Endothelial cell of umbilical vein (primary cell): ENCODE measurements around the gene SCN2B. TPM values are rescaled to one million over a fixed set of nuclear protein-coding genes. Genes with fewer than 3 reads are reported as not detected.

Source experiments
- BruUV-seq: library from RNA; stranded (reverse); fragments of 400-500 nt; replicated peaks from 2 replicates; lab custom pipeline; 2021; lab: Mats Ljungman, UMichigan
- CTCF ChIA-PET: fragments of 300-600, 350-600 bp; sonication (Branson Sonifier 250); formaldehyde crosslinking; loops from one replicate; lab custom pipeline; 2021; ENCODE audit warnings: antibody characterized with exemption, inconsistent platforms; lab: Charles Lee
- POLR2A ChIA-PET: fragments of 300-600, 350-600 bp; sonication (Branson Sonifier 250); formaldehyde crosslinking; loops from one replicate; lab custom pipeline; 2021; ENCODE audit warnings: antibody characterized with exemption, inconsistent platforms; lab: Charles Lee
- DNase-seq: peaks from one replicate; pipeline ENCODE4 v3.0.0-alpha.2; 2011; ENCODE audit warnings: low read depth, low spot score
- FAIRE-seq: peaks from 2 replicates; lab custom pipeline; 2011; peaks lifted over from hg19 to GRCh38; lab: Jason Lieb, UNC
- H2AFZ ChIP-seq: 2 replicates; pipeline ENCODE4 v1.6.0; 2012; ENCODE audit warnings: low read depth, low read length, control low read depth, inconsistent platforms
- H3K27ac ChIP-seq: 2 replicates; pipeline ENCODE4 v1.5.1; 2011; ENCODE audit warnings: low read depth, mild to moderate bottlenecking, control low read depth, low read length, moderate library complexity; ENCODE audit not compliant: insufficient read depth
- H3K27me3 ChIP-seq, 2 experiments: 2 replicates each; pipeline versions ENCODE4 v1.6.0 to v1.6.1; 2011; ENCODE audit warnings: low read length in 2 of 2, mixed read lengths in 1 of 2; ENCODE audit not compliant: control insufficient read depth in 2 of 2, insufficient read depth in 2 of 2
- H3K36me3 ChIP-seq, 2 experiments: 2 replicates in 1 of 2; 3 replicates in 1 of 2; pipeline ENCODE4 v1.5.1; 2011; ENCODE audit warnings: low read length in 2 of 2, mild to moderate bottlenecking in 1 of 2, moderate library complexity in 1 of 2; ENCODE audit not compliant: control insufficient read depth in 2 of 2, insufficient read depth in 2 of 2; ENCODE audit errors: extremely low read depth in 1 of 2
- H3K4me1 ChIP-seq: 3 replicates; pipeline ENCODE4 v1.5.1; 2011; ENCODE audit warnings: mild to moderate bottlenecking, low read length; ENCODE audit not compliant: control insufficient read depth, insufficient read depth; ENCODE audit errors: extremely low read depth
- H3K4me2 ChIP-seq: 2 replicates; pipeline ENCODE4 v1.6.1; 2011; ENCODE audit warnings: low read length, control low read depth, mixed read lengths; ENCODE audit not compliant: insufficient read depth
- H3K4me3 ChIP-seq, 3 experiments: fragments of 200-600 bp in 1 of 3; sonication (generic), shearing (Covaris generic) in 1 of 3; replicated peaks in 1 of 3; 2 replicates each; pipeline ENCODE4 v1.5.1; 2011 to 2016; ENCODE audit warnings: control low read depth in 3 of 3, low read length in 3 of 3, mild to moderate bottlenecking in 2 of 3, inconsistent platforms in 1 of 3, low read depth in 1 of 3, moderate library complexity in 1 of 3; ENCODE audit not compliant: insufficient read depth in 1 of 3
- H3K79me2 ChIP-seq: 2 replicates; pipeline ENCODE4 v1.6.0; 2012; ENCODE audit warnings: low read length, inconsistent platforms; ENCODE audit not compliant: control insufficient read depth, insufficient read depth
- H3K9ac ChIP-seq: replicated peaks from 2 replicates; pipeline ENCODE3; 2011; ENCODE audit warnings: low read length, control low read depth; ENCODE audit not compliant: insufficient read depth; ENCODE audit errors: extremely low read depth
- H3K9me1 ChIP-seq: replicated peaks from 3 replicates; pipeline ENCODE4 v1.6.0; 2011; ENCODE audit warnings: mild to moderate bottlenecking, low read length; ENCODE audit not compliant: control insufficient read depth, insufficient read depth; ENCODE audit errors: extremely low read depth
- H3K9me3 ChIP-seq: replicated peaks from 2 replicates; pipeline ENCODE4 v1.5.1; 2012; ENCODE audit warnings: low read length, inconsistent platforms; ENCODE audit not compliant: control insufficient read depth, insufficient read depth
- H4K20me1 ChIP-seq: replicated peaks from 2 replicates; pipeline ENCODE3; 2011; ENCODE audit warnings: mild to moderate bottlenecking, low read length; ENCODE audit not compliant: control insufficient read depth, insufficient read depth; ENCODE audit errors: extremely low read depth
- CTCF ChIP-seq, 2 donors: IDR thresholded peaks; 1 replicate in 1 of 2; 2 replicates in 1 of 2; pipeline ENCODE4 v1.5.1; 2011; ENCODE audit warnings: low read length in 2 of 2, mild to moderate bottlenecking in 2 of 2, moderate library complexity in 2 of 2, control low read depth in 1 of 2, inconsistent platforms in 1 of 2, low read depth in 1 of 2; ENCODE audit not compliant: insufficient read depth in 1 of 2; ENCODE audit errors: extremely low read depth in 1 of 2
- EZH2 ChIP-seq: IDR thresholded peaks from 2 replicates; pipeline ENCODE4 v1.6.1; 2012; ENCODE audit warnings: borderline replicate concordance, low read depth, mild to moderate bottlenecking, moderate library complexity, low read length, inconsistent platforms; ENCODE audit not compliant: severe bottlenecking
- GATA2 ChIP-seq: IDR thresholded peaks from 2 replicates; pipeline ENCODE4 v1.7.0; 2011; ENCODE audit warnings: low read depth, mild to moderate bottlenecking, moderate library complexity, mixed read lengths, low read length; ENCODE audit not compliant: insufficient read length, insufficient read depth
- JUN ChIP-seq: IDR thresholded peaks from 2 replicates; pipeline ENCODE4 v1.6.1; 2011; ENCODE audit warnings: borderline replicate concordance, low read depth; ENCODE audit not compliant: insufficient read length, insufficient read depth
- MAX ChIP-seq: IDR thresholded peaks from 2 replicates; pipeline ENCODE4 v1.6.1; 2011; ENCODE audit not compliant: insufficient read depth, insufficient read length
- MYC ChIP-seq: IDR thresholded peaks from one replicate; pipeline ENCODE4 v1.6.1; 2011; ENCODE audit warnings: mild to moderate bottlenecking, low read depth, low read length
- POLR2A ChIP-seq: IDR thresholded peaks from 2 replicates; pipeline ENCODE4 v1.6.1; 2012; ENCODE audit warnings: low read depth, mild to moderate bottlenecking, control low read depth, low read length
- dilution Hi-C: fragments of 300-500 bp; cut with MboI; formaldehyde crosslinking; loops from one replicate; pipeline ENCODE4 v1.15.0; 2019; ENCODE audit warnings: low sequenced_read_pairs; ENCODE audit not compliant: extremely low pct_ligation_motif_present
- intact Hi-C: fragments of 100-400 bp; cut with micrococcal nuclease; formaldehyde crosslinking; loops from one replicate; pipeline ENCODE4 v1.10.0; 2022
- polyA plus RNA-seq, 4 experiments: library from polyadenylated mRNA; depleted of rRNA in 3 of 4; stranded (reverse) in 3 of 4; unstranded in 1 of 4; fragments of >200 nt; gene quantifications; 2 replicates each; pipeline versions ENCODE4 v1.2.1 to v1.2.3, GENCODE V29; 2011 to 2012; ENCODE audit warnings: missing spikeins in 1 of 4
- total RNA-seq: library from RNA; stranded (reverse); gene quantifications from 2 replicates; pipeline ENCODE4 v1.2.3, GENCODE V29; 2021

Gene SCN2B
- total and polyA plus RNA-seq, 2 donors (not counting 3 experiments of a cell fraction or from before 2014, with no cell fraction given), result not detected

GRCh38 chr11:118153516-118153915 is 22.9 kb downstream of the SCN2B start:
- TF ChIP-seq EZH2, result no peak
- no peaks in the 10 kb centered on the region for H3K9me3 ChIP-seq
- no peak overlapping the region for H3K27ac ChIP-seq
- H3K4me3 ChIP-seq, result no peak overlapping the region
- no peaks in the 10 kb centered on the region for H3K79me2 ChIP-seq
- no peaks in the 10 kb centered on the region for H4K20me1 ChIP-seq
- CTCF ChIA-PET, result interaction anchor here (1.4 to 2.3 kb wide), 2 partner anchors 9 to 18 kb away, joined by 3 to 19 read pairs; no protein-coding TSS in a partner anchor
- no peaks in the 10 kb centered on the region for H3K36me3 ChIP-seq
- H3K9ac ChIP-seq, result no peak overlapping the region
- no peak overlapping the region for H3K4me2 ChIP-seq
- no peaks in the 10 kb centered on the region for H3K9me1 ChIP-seq
- intact Hi-C loops, result no loop called here
- POLR2A ChIA-PET, result no interaction called here
- peaks cover 81 to 83% of the 10 kb centered on the region in 2 experiments for H3K27me3 ChIP-seq
- DNase-seq (no peak), FAIRE-seq (no peak)
- no TSS peak for BruUV-seq
- dilution Hi-C loops, result no loop called here
- H3K4me1 ChIP-seq, result peaks cover 3% of the 10 kb centered on the region
- H2AFZ ChIP-seq, result no peak overlapping the region

GRCh38 chr11:118152552-118153471 is 23.6 kb downstream of the SCN2B start, which contains the start of gene SCN4B:
SCN4B (minus strand) TSS chr11:118152823; CDS start chr11:118152673, 150 bp downstream.
- no peaks in the 10 kb centered on the region for H3K9me1 ChIP-seq
- H3K36me3 ChIP-seq, result no peaks in the 10 kb centered on the region
- POLR2A ChIA-PET, result no interaction called here
- H3K27me3 ChIP-seq, result peaks cover 74 to 80% of the 10 kb centered on the region in 2 experiments
- no TSS peak for BruUV-seq
- H3K79me2 ChIP-seq, result no peaks in the 10 kb centered on the region
- CTCF ChIA-PET, result interaction anchor here (1.4 to 2.3 kb wide), 2 partner anchors 9 to 19 kb away, joined by 3 to 19 read pairs; no protein-coding TSS in a partner anchor
- FAIRE-seq (peak; percentile 83), DNase-seq (peak; percentile 43)
- H3K9me3 ChIP-seq, result no peaks in the 10 kb centered on the region
- dilution Hi-C loops (no loop called here), intact Hi-C loops (no loop called here)
- H3K4me2 ChIP-seq, result peak within 1 kb of the TSS; percentile 45
- peak within 1 kb of the TSS in 2 of 3 experiments; percentile 16 to 27 for H3K4me3 ChIP-seq
- H2AFZ ChIP-seq, result peak within 1 kb of the TSS; percentile 66
- H3K9ac ChIP-seq, result no peak within 1 kb of the TSS
- no peak within 1 kb of the TSS for H3K27ac ChIP-seq
- H3K4me1 ChIP-seq, result peaks cover 3% of the 10 kb centered on the region
- TF ChIP-seq POLR2A (no peak), MAX (no peak), GATA2 (no peak), CTCF (IDR thresholded peaks at IDR 0.05; ENCODE audit: extremely low read depth in 1 of 2, insufficient read depth in 1 of 2, low read depth in 1 of 2, low read length in 2 of 2) (no peak), MYC (no peak), EZH2 (peak; percentile 92), JUN (no peak)
- no peaks in the 10 kb centered on the region for H4K20me1 ChIP-seq
